ENCODE measurements around the gene JUND. TPM values are rescaled to one million over a fixed set of nuclear protein-coding genes. Genes with fewer than 3 reads are reported as not detected.

JUND gene
- total RNA-seq, 1 experiment from 2014 or later: 103 TPM

DNA sequence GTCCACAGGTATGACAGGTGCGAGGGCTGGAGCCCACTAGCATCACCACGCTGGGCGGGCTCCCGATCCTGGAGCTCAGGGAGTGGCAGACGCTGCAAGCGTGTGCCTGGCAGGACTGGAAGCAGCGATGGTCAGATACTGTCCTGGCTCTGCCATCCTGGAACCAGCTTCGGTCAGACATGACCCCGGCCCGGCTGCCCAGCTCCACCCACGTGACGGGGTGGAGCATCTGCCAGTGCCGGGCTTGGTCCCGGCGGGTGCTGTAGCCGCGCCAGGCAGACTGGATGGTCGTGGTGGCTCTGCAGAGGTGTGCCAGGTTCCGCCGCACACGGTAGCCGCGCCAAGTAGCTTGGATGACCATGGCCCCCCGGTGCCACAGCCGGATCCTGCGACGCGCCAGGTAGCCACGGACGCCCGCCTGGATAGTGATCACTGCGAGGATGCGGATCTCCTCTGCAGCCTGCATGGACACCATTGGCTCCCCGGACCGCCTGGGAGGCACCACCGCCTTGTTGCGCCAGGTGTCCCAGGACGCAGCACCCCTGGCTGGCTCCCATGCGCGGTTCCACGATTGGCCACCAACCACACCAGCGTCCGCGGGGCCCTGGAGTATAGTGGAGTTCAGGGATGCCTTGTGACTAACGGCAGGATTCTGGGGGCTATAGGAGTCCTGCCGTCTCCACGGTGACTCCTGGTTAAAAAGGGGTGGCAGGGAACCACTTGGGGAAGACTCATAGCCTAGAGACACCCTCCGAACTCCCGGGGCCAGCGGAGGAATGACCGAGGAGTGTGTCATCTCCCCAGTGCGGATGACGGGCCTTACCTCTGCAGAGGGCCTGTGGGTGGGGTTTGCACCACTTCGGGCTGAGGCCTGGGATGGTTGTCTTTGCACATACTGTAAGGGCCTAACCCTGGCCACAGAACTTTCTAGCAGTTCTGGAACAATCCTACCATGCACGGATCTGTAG, 23.6 kb downstream of the JUND start:
- Mint-ChIP-seq H3K36me3 (ENCODE audit: insufficient read depth in 1 of 3, low read depth in 3 of 3) (no peaks in the 10 kb centered on the region), H3K27ac (peak overlapping the region in 1 of 3 experiments; percentile 31; a peak in 1 of 7 replicates), H3K4me3 (no peak overlapping the region), H3K27me3 (ENCODE audit: low read depth) (peaks cover 30% of the 10 kb centered on the region), H3K4me1 (peaks cover 14 to 16% of the 10 kb centered on the region in 2 experiments), H3K9me3 (no peaks in the 10 kb centered on the region; a peak in 1 of 5 replicates)
- Histone ChIP-seq H3T11ph (ENCODE audit: low read length) (no peak overlapping the region), H2BK12ac (ENCODE audit: insufficient read length, low read depth, low read length) (no peak overlapping the region), H4K8ac (replicated peaks; ENCODE audit: insufficient read length, low read depth, low read length) (no peak overlapping the region), H3K23me2 (ENCODE audit: insufficient read length, low read depth, low read length, poor library complexity, severe bottlenecking) (peaks cover 4% of the 10 kb centered on the region), H3K9me3 (ENCODE audit: control insufficient read depth, low read depth, low read length) (no peaks in the 10 kb centered on the region), H3K23ac (ENCODE audit: insufficient read length, low read depth, low read length) (no peak overlapping the region), H3K9ac (ENCODE audit: extremely low read depth, insufficient read length, low read length) (no peak overlapping the region), H2BK5ac (ENCODE audit: insufficient read length, low read length) (no peak overlapping the region), H2AK5ac (ENCODE audit: insufficient read length, low read length) (no peak overlapping the region), H2BK15ac (ENCODE audit: low read depth, low read length) (no peak overlapping the region), H3K56ac (ENCODE audit: insufficient read length, low read depth, low read length) (no peak overlapping the region), H3K27ac (ENCODE audit: insufficient read length, low read depth, low read length) (no peak overlapping the region), H4K91ac (ENCODE audit: insufficient read length, low read depth, low read length) (no peak overlapping the region), H2BK20ac (ENCODE audit: low read depth, low read length, poor library complexity, severe bottlenecking) (no peak overlapping the region), H3K14ac (ENCODE audit: insufficient read depth, low read length) (no peak overlapping the region), H3K4ac (ENCODE audit: low read depth, low read length) (no peak overlapping the region), H3K27me3 (ENCODE audit: insufficient read depth, low read length) (no peaks in the 10 kb centered on the region), H3K79me2 (ENCODE audit: insufficient read depth, low read length) (no peaks in the 10 kb centered on the region), H2AFZ (ENCODE audit: low read length) (no peak overlapping the region), H3K79me1 (ENCODE audit: insufficient read depth, low read depth, low read length, poor library complexity, severe bottlenecking) (no peaks in the 10 kb centered on the region), H2BK120ac (ENCODE audit: low read depth, low read length, poor library complexity, severe bottlenecking) (no peak overlapping the region), H4K5ac (ENCODE audit: insufficient read length, low read depth, low read length) (no peak overlapping the region), H3K18ac (ENCODE audit: insufficient read length, low read depth, low read length) (no peak overlapping the region), H3K4me2 (ENCODE audit: insufficient read depth, insufficient read length, low read length) (no peak overlapping the region), H4K20me1 (ENCODE audit: control insufficient read depth, insufficient read depth, insufficient read length) (peaks cover 3% of the 10 kb centered on the region), H3K4me1 (ENCODE audit: insufficient read depth, low read length) (no peaks in the 10 kb centered on the region)
- TF ChIP-seq, protein P1, sequence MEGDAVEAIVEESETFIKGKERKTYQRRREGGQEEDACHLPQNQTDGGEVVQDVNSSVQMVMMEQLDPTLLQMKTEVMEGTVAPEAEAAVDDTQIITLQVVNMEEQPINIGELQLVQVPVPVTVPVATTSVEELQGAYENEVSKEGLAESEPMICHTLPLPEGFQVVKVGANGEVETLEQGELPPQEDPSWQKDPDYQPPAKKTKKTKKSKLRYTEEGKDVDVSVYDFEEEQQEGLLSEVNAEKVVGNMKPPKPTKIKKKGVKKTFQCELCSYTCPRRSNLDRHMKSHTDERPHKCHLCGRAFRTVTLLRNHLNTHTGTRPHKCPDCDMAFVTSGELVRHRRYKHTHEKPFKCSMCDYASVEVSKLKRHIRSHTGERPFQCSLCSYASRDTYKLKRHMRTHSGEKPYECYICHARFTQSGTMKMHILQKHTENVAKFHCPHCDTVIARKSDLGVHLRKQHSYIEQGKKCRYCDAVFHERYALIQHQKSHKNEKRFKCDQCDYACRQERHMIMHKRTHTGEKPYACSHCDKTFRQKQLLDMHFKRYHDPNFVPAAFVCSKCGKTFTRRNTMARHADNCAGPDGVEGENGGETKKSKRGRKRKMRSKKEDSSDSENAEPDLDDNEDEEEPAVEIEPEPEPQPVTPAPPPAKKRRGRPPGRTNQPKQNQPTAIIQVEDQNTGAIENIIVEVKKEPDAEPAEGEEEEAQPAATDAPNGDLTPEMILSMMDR (conservative IDR thresholded peaks at IDR 0.05): no peak
- no peak for DNase-seq
- no CpG with 5 or more reads among the region's 55 CpGs for WGBS (ENCODE audit: extremely low coverage, insufficient read length, low lambda C conversion rate)

Measured in H9 (cell line).